Esophagus muscularis mucosa (tissue), 4 donors: Measurements from ENCODE around the gene AGAP1. TPM values are rescaled to one million over a fixed set of nuclear protein-coding genes. Genes with fewer than 3 reads are reported as not detected.
A peak's percentile ranks its signal among the peaks of the same experiment; 100 is the strongest.

Experiments
- DNase-seq: peaks from one replicate; pipeline ENCODE4 v3.0.0-alpha.2; 2017; ENCODE audit errors: extremely low spot score
- H3K27ac ChIP-seq, 4 donors: fragments of 200-600 bp; sonication (generic); replicated peaks in 1 of 4; 1 replicate in 3 of 4; 2 replicates in 1 of 4; pipeline ENCODE4 v1.5.1; 2016 to 2019; ENCODE audit warnings: mild to moderate bottlenecking in 1 of 4
- H3K27me3 ChIP-seq, 4 donors: fragments of 200-600 bp; sonication (generic); one replicate each; pipeline versions ENCODE4 v1.5.1 to v1.6.0; 2016 to 2019
- H3K36me3 ChIP-seq, 4 donors: fragments of 200-600 bp; sonication (generic); one replicate each; pipeline ENCODE4 v1.5.1; 2016 to 2019
- H3K4me1 ChIP-seq, 4 donors: fragments of 200-600 bp; sonication (generic); one replicate each; pipeline ENCODE4 v1.5.1; 2016 to 2019
- H3K4me3 ChIP-seq, 4 donors: fragments of 200-600 bp; sonication (generic); 1 replicate in 2 of 4; 2 replicates in 2 of 4; pipeline ENCODE4 v1.5.1; 2016 to 2019; ENCODE audit warnings: mild to moderate bottlenecking in 4 of 4, moderate library complexity in 1 of 4
- H3K9me3 ChIP-seq, 4 donors: fragments of 200-600 bp; sonication (generic); 1 replicate in 3 of 4; 2 replicates in 1 of 4; pipeline ENCODE4 v1.5.1; 2016 to 2019
- EP300 ChIP-seq: sonication (generic); formaldehyde crosslinking; IDR thresholded peaks from one replicate; pipeline ENCODE4 v1.6.1; 2017; ENCODE audit warnings: antibody characterized with exemption
- POLR2A ChIP-seq: fragments of 450-650 bp; IDR thresholded peaks from one replicate; pipeline ENCODE4 v1.6.1; 2017; ENCODE audit warnings: antibody characterized with exemption, moderate library complexity, mild to moderate bottlenecking, low read depth
- POLR2AphosphoS5 ChIP-seq, 2 donors: sonication (generic); formaldehyde crosslinking; IDR thresholded peaks; one replicate each; pipeline ENCODE4 v1.6.1; 2017; ENCODE audit warnings: antibody characterized with exemption in 2 of 2
- WGBS: methylation state at CpG from one replicate; pipeline ENCODE4 v1.1.5; 2018; 5-methylcytosine and 5-hydroxymethylcytosine counted together
- intact Hi-C: fragments of 100-400 bp; cut with DNase I; formaldehyde crosslinking; loops from one replicate; pipeline ENCODE4 v1.15.1; 2023
- total RNA-seq, 4 donors: library from RNA; depleted of rRNA; stranded (reverse); fragments of >200 nt; gene quantifications; one replicate each; pipeline versions ENCODE4 v1.1.0 to v1.2.1, GENCODE V29; 2016
- TF ChIP-seq, protein P1 (sequence below), 3 experiments: fragments of 200-600 bp in 2 of 3; fragments of 450-650 bp in 1 of 3; sonication (generic) in 2 of 3; IDR thresholded peaks; one replicate each; pipeline ENCODE4 v1.5.1; 2017 to 2019; ENCODE audit warnings: antibody characterized with exemption in 3 of 3, mild to moderate bottlenecking in 2 of 3, moderate library complexity in 1 of 3

Gene AGAP1
- total RNA-seq, 4 donors from 2014 or later = 37.9 to 62.4 (median 47.2) TPM

DNA sequence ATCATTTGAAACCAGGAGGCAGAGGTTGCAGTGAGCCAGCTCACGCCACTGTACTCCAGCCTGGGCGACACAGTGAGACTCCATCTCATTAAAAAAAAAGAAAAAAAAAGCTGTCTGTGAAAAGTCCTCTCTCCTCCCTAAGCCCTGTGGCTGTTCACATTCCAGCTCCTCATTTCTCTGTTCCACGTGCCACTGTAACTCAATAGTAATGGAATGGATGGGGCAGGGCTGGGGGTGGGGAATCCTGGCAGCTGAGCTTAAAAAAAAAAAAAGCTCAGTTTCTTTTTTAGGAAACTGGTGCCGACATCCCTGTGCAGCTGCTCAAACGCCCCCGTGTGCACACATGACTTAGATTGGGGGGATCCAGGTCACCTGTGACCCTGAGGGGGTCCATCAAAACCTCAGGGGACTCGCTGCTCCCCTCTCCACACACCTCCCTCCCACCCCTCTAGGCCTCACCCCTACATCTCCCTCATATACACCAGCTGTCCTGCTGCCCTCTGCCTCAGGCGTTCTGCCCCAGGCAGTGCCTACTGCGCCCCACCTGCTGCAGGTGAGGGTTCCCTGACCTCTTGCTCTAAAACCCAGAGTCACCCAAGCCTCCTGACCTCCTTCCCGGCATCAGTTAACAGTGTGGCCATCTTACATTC lies 255.4 kb downstream of the AGAP1 start:
- peaks cover 7 to 40% (median 23%) of the 10 kb centered on the region in 4 donors for H3K36me3 ChIP-seq
- intact Hi-C loops = no loop called here
- TF ChIP-seq, protein P1, sequence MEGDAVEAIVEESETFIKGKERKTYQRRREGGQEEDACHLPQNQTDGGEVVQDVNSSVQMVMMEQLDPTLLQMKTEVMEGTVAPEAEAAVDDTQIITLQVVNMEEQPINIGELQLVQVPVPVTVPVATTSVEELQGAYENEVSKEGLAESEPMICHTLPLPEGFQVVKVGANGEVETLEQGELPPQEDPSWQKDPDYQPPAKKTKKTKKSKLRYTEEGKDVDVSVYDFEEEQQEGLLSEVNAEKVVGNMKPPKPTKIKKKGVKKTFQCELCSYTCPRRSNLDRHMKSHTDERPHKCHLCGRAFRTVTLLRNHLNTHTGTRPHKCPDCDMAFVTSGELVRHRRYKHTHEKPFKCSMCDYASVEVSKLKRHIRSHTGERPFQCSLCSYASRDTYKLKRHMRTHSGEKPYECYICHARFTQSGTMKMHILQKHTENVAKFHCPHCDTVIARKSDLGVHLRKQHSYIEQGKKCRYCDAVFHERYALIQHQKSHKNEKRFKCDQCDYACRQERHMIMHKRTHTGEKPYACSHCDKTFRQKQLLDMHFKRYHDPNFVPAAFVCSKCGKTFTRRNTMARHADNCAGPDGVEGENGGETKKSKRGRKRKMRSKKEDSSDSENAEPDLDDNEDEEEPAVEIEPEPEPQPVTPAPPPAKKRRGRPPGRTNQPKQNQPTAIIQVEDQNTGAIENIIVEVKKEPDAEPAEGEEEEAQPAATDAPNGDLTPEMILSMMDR (IDR thresholded peaks at IDR 0.05) = no peak
- TF ChIP-seq EP300 = no peak
- H3K4me3 ChIP-seq = peak overlapping the region in 1 of 4 donors; percentile 8
- 64% methylated on average over 8 of the region's 10 CpGs for WGBS
- H3K4me1 ChIP-seq = peaks cover 14 to 52% (median 46%) of the 10 kb centered on the region in 4 donors
- no peaks in the 10 kb centered on the region for H3K9me3 ChIP-seq
- peak overlapping the region; percentile 66 to 76 (median 68) for H3K27ac ChIP-seq
- no peak for DNase-seq
- H3K27me3 ChIP-seq = no peaks in the 10 kb centered on the region

DNA sequence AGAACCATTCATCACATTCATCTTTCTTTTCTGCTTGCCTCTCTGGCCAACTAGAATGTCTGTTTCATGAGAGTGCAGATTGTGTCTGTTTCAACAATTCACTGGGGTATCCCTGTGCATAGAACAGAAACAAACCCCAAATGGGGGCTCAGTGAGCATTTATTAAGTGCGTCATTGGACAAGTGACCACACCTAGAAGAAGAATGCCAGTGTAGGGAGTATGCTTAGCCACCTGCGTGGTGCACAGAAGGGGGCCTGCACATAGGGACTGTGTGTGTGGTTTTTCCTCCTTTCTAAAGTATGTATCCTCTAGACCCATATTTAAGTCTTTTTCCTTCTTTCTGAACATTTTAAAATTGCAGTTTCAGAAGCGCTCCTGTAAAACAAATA lies 255.9 kb downstream of the AGAP1 start:
- Histone ChIP-seq H3K27me3 (no peaks in the 10 kb centered on the region), H3K4me1 (peaks cover 14 to 52% (median 46%) of the 10 kb centered on the region in 4 donors), H3K9me3 (no peaks in the 10 kb centered on the region), H3K36me3 (peaks cover 7 to 36% (median 23%) of the 10 kb centered on the region in 4 donors), H3K4me3 (no peak overlapping the region), H3K27ac (peak overlapping the region in 3 of 4 donors; percentile 66 to 76 (median 67))
- no peak for DNase-seq
- TF ChIP-seq POLR2AphosphoS5 (IDR thresholded peaks at IDR 0.05) (no peak), EP300 (no peak), POLR2A (no peak)
- TF ChIP-seq, protein P1 (IDR thresholded peaks at IDR 0.05) = no peak
- intact Hi-C loops = no loop called here
- WGBS = 97% methylated on average over 3 of the region's 3 CpGs

- peaks cover 7 to 46% (median 23%) of the 10 kb centered on the region in 4 donors for H3K36me3 ChIP-seq
- H3K4me1 ChIP-seq = peaks cover 9 to 28% (median 24%) of the 10 kb centered on the region in 4 donors
- H3K27ac ChIP-seq = no peak overlapping the region
- no peaks in the 10 kb centered on the region for H3K9me3 ChIP-seq
- no peak for TF ChIP-seq EP300
- TF ChIP-seq POLR2AphosphoS5 (IDR thresholded peaks at IDR 0.05) = no peak
- no peak for TF ChIP-seq POLR2A
- TF ChIP-seq, protein P1 (IDR thresholded peaks at IDR 0.05) = no peak
- WGBS = 92% methylated on average over 3 of the region's 4 CpGs
- H3K4me3 ChIP-seq = no peak overlapping the region
- no peaks in the 10 kb centered on the region for H3K27me3 ChIP-seq
- no peak for DNase-seq
- intact Hi-C loops = no loop called here
These were observed 259.0 kb downstream of the AGAP1 start for GRCh38 chr2:235752846-235753245.

GRCh38 chr2:235754357-235755207 lies 260.7 kb downstream of the AGAP1 start:
- 89% methylated on average over 16 of the region's 21 CpGs for WGBS
- no peak overlapping the region for H3K27ac ChIP-seq

DNA sequence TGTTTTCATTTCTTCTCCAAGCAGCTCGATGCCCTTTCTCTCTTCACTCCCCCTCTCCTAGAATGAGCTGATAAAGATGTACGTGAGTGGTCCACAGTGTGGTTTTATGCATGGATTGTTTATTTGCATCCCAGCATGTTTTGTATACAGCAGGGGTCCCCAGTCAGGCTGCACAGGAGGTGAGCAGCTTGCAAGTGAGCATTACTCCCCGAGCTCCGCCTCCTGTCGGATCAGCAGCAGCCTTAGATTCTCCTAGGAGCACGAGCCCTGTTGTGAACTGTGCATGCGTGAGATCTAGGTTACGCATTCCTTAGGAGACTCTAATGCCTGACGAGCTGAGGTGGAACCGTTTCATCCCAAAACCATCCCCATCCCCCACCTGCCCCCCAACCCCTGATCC lies 262.6 kb downstream of the AGAP1 start:
- peaks cover 7 to 36% (median 13%) of the 10 kb centered on the region in 4 donors for H3K36me3 ChIP-seq
- TF ChIP-seq POLR2AphosphoS5 (IDR thresholded peaks at IDR 0.05) = no peak
- TF ChIP-seq, protein P1 (IDR thresholded peaks at IDR 0.05) = no peak
- no peak for TF ChIP-seq POLR2A
- no peak for TF ChIP-seq EP300
- WGBS = 90% methylated on average over 10 of the region's 10 CpGs
- H3K4me3 ChIP-seq = no peak overlapping the region
- H3K4me1 ChIP-seq = no peaks in the 10 kb centered on the region
- no peaks in the 10 kb centered on the region for H3K9me3 ChIP-seq
- H3K27me3 ChIP-seq = no peaks in the 10 kb centered on the region
- intact Hi-C loops = no loop called here
- no peak overlapping the region for H3K27ac ChIP-seq
- no peak for DNase-seq

More at GRCh38 chr2:235754357-235755207, 260.7 kb downstream of the AGAP1 start:
- H3K27me3 ChIP-seq = no peaks in the 10 kb centered on the region
- no peak for TF ChIP-seq POLR2A
- H3K4me1 ChIP-seq = peaks cover 0 to 10% (median 7%) of the 10 kb centered on the region in 4 donors
- no peaks in the 10 kb centered on the region for H3K9me3 ChIP-seq
- no peak overlapping the region for H3K4me3 ChIP-seq
- intact Hi-C loops = no loop called here
- H3K36me3 ChIP-seq = peaks cover 7 to 50% (median 23%) of the 10 kb centered on the region in 4 donors
- no peak for DNase-seq
